Ovary (tissue), 3 donors: ENCODE data around the gene PCDHGA7.

Experiments used
- CTCF ChIP-seq, 3 donors: fragments of 450-650 bp in 2 of 3; fragments of 200-600 bp in 1 of 3; IDR thresholded peaks; one replicate each; pipeline versions ENCODE4 v1.5.1 to v1.8.0; 2016 to 2022; ENCODE audit warnings: antibody characterized with exemption in 3 of 3, mild to moderate bottlenecking in 1 of 3
- POLR2A ChIP-seq: fragments of 450-650 bp; IDR thresholded peaks from one replicate; pipeline ENCODE4 v1.6.1; 2017; ENCODE audit warnings: antibody characterized with exemption, mild to moderate bottlenecking, moderate library complexity
- donor health status: DM: no; HTN: no; CAD: no.

GRCh38 chr5:141383345-141383744 is 803 bp downstream of the PCDHGA7 start:
- no peak for TF ChIP-seq CTCF (IDR thresholded peaks at IDR 0.05)
- TF ChIP-seq POLR2A: no peak
